Measurements from ENCODE around the gene GRIK4. TPM values are rescaled to one million over a fixed set of nuclear protein-coding genes. Genes with fewer than 3 reads are reported as not detected.

Gene GRIK4
- polyA plus RNA-seq, 1 donor from 2014 or later = 3.4 TPM

DNA sequence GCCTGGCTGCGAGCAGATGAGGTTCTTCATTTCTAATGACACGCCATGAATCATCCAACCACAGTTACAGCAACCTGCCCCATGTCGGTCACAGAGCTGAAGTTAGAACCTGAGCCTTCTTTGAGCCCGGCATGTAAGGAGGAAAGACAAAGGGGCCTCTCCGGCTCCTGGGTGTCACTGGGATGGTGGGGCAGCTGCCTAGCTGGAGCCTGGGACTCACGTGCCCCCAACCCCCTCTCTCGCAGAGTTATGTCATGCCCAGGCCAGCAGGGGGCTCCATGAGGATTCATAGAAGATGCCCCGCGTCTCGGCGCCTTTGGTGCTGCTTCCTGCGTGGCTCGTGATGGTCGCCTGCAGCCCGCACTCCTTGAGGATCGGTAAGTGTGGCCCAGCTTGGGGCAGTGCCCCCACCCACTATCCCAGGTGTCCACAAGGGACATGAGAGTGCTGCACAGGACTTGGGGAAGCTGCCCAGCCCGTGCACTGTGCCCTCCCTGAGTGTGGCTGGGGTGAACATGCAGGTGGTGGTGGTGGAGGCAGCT lies 148.5 kb downstream of the GRIK4 start:
- Histone ChIP-seq H3K79me2 (replicated peaks; ENCODE audit: insufficient read depth, low read length) (no peaks in the 10 kb centered on the region), H3F3A (ENCODE audit: insufficient read depth, low read length, poor library complexity, severe bottlenecking) (no peaks in the 10 kb centered on the region), H3K27ac (ENCODE audit: low read length) (no peak overlapping the region), H3K4me3 (ENCODE audit: low read length) (no peak overlapping the region), H3K9ac (ENCODE audit: low read length) (no peak overlapping the region), H3K36me3 (ENCODE audit: insufficient read depth, low read length) (no peaks in the 10 kb centered on the region), H3K9me3 (ENCODE audit: low read length) (no peaks in the 10 kb centered on the region), H3K27me3 (ENCODE audit: insufficient read depth, low read depth, low read length) (no peaks in the 10 kb centered on the region), H3K9me2 (ENCODE audit: insufficient read depth, low read length) (no peaks in the 10 kb centered on the region), H2AFZ (ENCODE audit: low read depth, low read length) (no peak overlapping the region), H4K20me1 (ENCODE audit: insufficient read depth) (no peaks in the 10 kb centered on the region), H3K4me2 (ENCODE audit: low read length) (no peak overlapping the region)
- no peak for TF ChIP-seq EZH2 (IDR thresholded peaks at IDR 0.05; ENCODE audit: borderline replicate concordance, insufficient read depth, low read length, poor library complexity, severe bottlenecking)
- TF ChIP-seq SMC3 (conservative IDR thresholded peaks at IDR 0.05; ENCODE audit: poor library complexity) = no peak
- no peak for TF ChIP-seq EP300 (conservative IDR thresholded peaks at IDR 0.05; ENCODE audit: poor library complexity, severe bottlenecking)
- TF ChIP-seq TAF1 (IDR thresholded peaks at IDR 0.05; ENCODE audit: low read depth) = no peak
- no peak for TF ChIP-seq RAD21 (conservative IDR thresholded peaks at IDR 0.05)
- TF ChIP-seq, protein P1, sequence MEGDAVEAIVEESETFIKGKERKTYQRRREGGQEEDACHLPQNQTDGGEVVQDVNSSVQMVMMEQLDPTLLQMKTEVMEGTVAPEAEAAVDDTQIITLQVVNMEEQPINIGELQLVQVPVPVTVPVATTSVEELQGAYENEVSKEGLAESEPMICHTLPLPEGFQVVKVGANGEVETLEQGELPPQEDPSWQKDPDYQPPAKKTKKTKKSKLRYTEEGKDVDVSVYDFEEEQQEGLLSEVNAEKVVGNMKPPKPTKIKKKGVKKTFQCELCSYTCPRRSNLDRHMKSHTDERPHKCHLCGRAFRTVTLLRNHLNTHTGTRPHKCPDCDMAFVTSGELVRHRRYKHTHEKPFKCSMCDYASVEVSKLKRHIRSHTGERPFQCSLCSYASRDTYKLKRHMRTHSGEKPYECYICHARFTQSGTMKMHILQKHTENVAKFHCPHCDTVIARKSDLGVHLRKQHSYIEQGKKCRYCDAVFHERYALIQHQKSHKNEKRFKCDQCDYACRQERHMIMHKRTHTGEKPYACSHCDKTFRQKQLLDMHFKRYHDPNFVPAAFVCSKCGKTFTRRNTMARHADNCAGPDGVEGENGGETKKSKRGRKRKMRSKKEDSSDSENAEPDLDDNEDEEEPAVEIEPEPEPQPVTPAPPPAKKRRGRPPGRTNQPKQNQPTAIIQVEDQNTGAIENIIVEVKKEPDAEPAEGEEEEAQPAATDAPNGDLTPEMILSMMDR (IDR thresholded peaks at IDR 0.05; ENCODE audit: poor library complexity, severe bottlenecking) = no peak
- no peak for TF ChIP-seq POLR2AphosphoS5 (IDR thresholded peaks at IDR 0.05)
- TF ChIP-seq, protein P2, sequence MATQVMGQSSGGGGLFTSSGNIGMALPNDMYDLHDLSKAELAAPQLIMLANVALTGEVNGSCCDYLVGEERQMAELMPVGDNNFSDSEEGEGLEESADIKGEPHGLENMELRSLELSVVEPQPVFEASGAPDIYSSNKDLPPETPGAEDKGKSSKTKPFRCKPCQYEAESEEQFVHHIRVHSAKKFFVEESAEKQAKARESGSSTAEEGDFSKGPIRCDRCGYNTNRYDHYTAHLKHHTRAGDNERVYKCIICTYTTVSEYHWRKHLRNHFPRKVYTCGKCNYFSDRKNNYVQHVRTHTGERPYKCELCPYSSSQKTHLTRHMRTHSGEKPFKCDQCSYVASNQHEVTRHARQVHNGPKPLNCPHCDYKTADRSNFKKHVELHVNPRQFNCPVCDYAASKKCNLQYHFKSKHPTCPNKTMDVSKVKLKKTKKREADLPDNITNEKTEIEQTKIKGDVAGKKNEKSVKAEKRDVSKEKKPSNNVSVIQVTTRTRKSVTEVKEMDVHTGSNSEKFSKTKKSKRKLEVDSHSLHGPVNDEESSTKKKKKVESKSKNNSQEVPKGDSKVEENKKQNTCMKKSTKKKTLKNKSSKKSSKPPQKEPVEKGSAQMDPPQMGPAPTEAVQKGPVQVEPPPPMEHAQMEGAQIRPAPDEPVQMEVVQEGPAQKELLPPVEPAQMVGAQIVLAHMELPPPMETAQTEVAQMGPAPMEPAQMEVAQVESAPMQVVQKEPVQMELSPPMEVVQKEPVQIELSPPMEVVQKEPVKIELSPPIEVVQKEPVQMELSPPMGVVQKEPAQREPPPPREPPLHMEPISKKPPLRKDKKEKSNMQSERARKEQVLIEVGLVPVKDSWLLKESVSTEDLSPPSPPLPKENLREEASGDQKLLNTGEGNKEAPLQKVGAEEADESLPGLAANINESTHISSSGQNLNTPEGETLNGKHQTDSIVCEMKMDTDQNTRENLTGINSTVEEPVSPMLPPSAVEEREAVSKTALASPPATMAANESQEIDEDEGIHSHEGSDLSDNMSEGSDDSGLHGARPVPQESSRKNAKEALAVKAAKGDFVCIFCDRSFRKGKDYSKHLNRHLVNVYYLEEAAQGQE (IDR thresholded peaks at IDR 0.05; ENCODE audit: borderline replicate concordance) = no peak
- TF ChIP-seq MXI1 (conservative IDR thresholded peaks at IDR 0.05; ENCODE audit: poor library complexity, severe bottlenecking) = no peak

DNA sequence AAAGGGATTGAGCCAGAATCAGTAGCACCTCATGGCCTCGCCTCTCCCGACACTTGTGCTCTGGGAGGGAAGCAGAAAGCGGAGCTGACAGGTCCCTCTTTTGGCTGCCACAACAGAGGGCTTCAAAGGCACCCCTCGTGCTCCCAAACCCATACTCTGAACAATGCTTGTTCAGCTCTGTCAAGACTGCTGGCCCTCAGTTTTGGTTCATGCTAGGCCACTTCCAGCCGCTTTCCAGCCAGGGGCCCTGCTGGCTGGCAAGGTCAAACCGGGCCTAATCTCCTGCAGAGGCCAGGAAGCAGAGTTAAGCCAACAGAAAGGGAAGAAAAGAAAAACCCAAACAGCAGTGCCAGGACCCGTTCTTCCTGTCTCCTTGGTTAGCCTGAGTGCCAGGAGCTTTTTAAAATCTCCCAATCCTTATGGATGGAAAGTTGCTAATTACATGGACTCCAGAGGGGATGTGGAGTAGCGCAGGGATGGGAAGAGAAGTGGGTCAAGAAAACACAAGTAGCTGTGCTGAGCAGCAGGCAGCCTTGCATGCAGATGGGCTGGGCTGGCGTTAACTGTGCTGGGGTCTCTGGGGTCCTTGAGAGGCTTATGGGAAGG lies 150.6 kb downstream of the GRIK4 start:
- Histone ChIP-seq H3K36me3 (ENCODE audit: insufficient read depth, low read length) (no peaks in the 10 kb centered on the region), H3K27ac (ENCODE audit: low read length) (no peak overlapping the region), H3K4me3 (ENCODE audit: low read length) (no peak overlapping the region), H4K20me1 (ENCODE audit: insufficient read depth) (no peaks in the 10 kb centered on the region), H3K4me2 (ENCODE audit: low read length) (no peak overlapping the region), H3K79me2 (replicated peaks; ENCODE audit: insufficient read depth, low read length) (no peaks in the 10 kb centered on the region), H3K9me3 (ENCODE audit: low read length) (no peaks in the 10 kb centered on the region), H3K9me2 (ENCODE audit: insufficient read depth, low read length) (no peaks in the 10 kb centered on the region), H3K9ac (ENCODE audit: low read length) (no peak overlapping the region), H3K27me3 (ENCODE audit: insufficient read depth, low read depth, low read length) (no peaks in the 10 kb centered on the region), H3F3A (ENCODE audit: insufficient read depth, low read length, poor library complexity, severe bottlenecking) (no peaks in the 10 kb centered on the region), H2AFZ (ENCODE audit: low read depth, low read length) (no peak overlapping the region)
- TF ChIP-seq RAD21 (conservative IDR thresholded peaks at IDR 0.05) (no peak), POLR2AphosphoS5 (IDR thresholded peaks at IDR 0.05) (no peak), SMC3 (conservative IDR thresholded peaks at IDR 0.05; ENCODE audit: poor library complexity) (no peak), EZH2 (IDR thresholded peaks at IDR 0.05; ENCODE audit: borderline replicate concordance, insufficient read depth, low read length, poor library complexity, severe bottlenecking) (no peak), EP300 (conservative IDR thresholded peaks at IDR 0.05; ENCODE audit: poor library complexity, severe bottlenecking) (no peak), MXI1 (conservative IDR thresholded peaks at IDR 0.05; ENCODE audit: poor library complexity, severe bottlenecking) (no peak), TAF1 (IDR thresholded peaks at IDR 0.05; ENCODE audit: low read depth) (no peak)
- TF ChIP-seq, protein P2 (IDR thresholded peaks at IDR 0.05; ENCODE audit: borderline replicate concordance) = no peak
- TF ChIP-seq, protein P1 (IDR thresholded peaks at IDR 0.05; ENCODE audit: poor library complexity, severe bottlenecking) = no peak

All from neural cell (in vitro differentiated cells).